ENCODE measurements around the gene ZCCHC4. TPM values are rescaled to one million over a fixed set of nuclear protein-coding genes. Genes with fewer than 3 reads are reported as not detected.

Gene ZCCHC4
- polyA plus RNA-seq, 1 donor (not counting 4 experiments of a cell fraction or from before 2014, with no cell fraction given): 10.8 TPM

DNA sequence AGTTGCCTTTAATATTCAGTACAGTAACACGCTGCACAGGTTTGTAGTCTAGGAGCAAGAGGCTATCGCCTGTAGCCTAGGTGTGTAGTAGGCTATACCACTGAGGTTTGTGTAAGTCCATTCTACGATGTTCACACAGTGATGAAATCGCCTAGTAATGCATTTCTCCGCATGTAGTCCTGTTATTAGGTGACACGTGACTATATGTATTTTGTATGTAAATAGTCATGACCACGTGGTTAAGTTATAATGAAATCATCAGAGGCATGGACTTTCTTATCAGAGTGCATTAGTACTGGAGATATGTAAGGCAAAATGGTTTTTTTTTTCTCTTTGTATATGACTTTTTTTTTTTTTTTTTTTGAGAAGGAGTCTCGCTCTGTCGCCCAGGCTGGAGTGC, 9.9 kb upstream of the ZCCHC4 start:
- Histone ChIP-seq H3K9me1 (ENCODE audit: control insufficient read depth, extremely low read depth, insufficient read depth, low read length) (no peaks in the 10 kb centered on the region), H3K4me1 (ENCODE audit: control insufficient read depth, extremely low read depth, insufficient read depth, low read length) (peaks cover 8% of the 10 kb centered on the region), H3K4me3 (ENCODE audit: control insufficient read depth in 2 of 3, extremely low read depth in 1 of 3, insufficient read depth in 2 of 3, low read depth in 1 of 3, low read length in 3 of 3) (no peak overlapping the region), H3K79me2 (ENCODE audit: control insufficient read depth, insufficient read depth, low read length) (no peaks in the 10 kb centered on the region), H2AFZ (ENCODE audit: control insufficient read depth, low read length) (no peak overlapping the region), H4K20me1 (ENCODE audit: control insufficient read depth, extremely low read depth, insufficient read depth, low read length) (no peaks in the 10 kb centered on the region), H3K27ac (ENCODE audit: control insufficient read depth, insufficient read depth, low read length) (no peak overlapping the region), H3K27me3 (ENCODE audit: control insufficient read depth, extremely low read depth, insufficient read depth, low read length) (no peaks in the 10 kb centered on the region), H3K9ac (ENCODE audit: control insufficient read depth, extremely low read depth, insufficient read depth, low read length) (no peak overlapping the region), H3K4me2 (ENCODE audit: control insufficient read depth, extremely low read depth, insufficient read depth, low read depth, low read length) (no peak overlapping the region), H3K36me3 (ENCODE audit: control insufficient read depth in 2 of 2, extremely low read depth in 1 of 2, insufficient read depth in 2 of 2, low read length in 2 of 2) (no peaks in the 10 kb centered on the region), H3K9me3 (ENCODE audit: control insufficient read depth, low read depth, low read length) (no peaks in the 10 kb centered on the region)
- no peak for DNase-seq (ENCODE audit: low read depth, low spot score)
- TF ChIP-seq, protein P1, sequence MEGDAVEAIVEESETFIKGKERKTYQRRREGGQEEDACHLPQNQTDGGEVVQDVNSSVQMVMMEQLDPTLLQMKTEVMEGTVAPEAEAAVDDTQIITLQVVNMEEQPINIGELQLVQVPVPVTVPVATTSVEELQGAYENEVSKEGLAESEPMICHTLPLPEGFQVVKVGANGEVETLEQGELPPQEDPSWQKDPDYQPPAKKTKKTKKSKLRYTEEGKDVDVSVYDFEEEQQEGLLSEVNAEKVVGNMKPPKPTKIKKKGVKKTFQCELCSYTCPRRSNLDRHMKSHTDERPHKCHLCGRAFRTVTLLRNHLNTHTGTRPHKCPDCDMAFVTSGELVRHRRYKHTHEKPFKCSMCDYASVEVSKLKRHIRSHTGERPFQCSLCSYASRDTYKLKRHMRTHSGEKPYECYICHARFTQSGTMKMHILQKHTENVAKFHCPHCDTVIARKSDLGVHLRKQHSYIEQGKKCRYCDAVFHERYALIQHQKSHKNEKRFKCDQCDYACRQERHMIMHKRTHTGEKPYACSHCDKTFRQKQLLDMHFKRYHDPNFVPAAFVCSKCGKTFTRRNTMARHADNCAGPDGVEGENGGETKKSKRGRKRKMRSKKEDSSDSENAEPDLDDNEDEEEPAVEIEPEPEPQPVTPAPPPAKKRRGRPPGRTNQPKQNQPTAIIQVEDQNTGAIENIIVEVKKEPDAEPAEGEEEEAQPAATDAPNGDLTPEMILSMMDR (optimal IDR thresholded peaks at IDR 0.05 in 1 of 3, IDR thresholded peaks at IDR 0.05 in 1 of 3, conservative IDR thresholded peaks at IDR 0.05 in 1 of 3; ENCODE audit: extremely low read depth in 1 of 3, insufficient read depth in 2 of 3, low read length in 3 of 3): no peak
- TF ChIP-seq EZH2 (IDR thresholded peaks at IDR 0.05; ENCODE audit: low read length): no peak
- dilution Hi-C loops (cut with MboI; ENCODE audit: extremely low pct_ligation_motif_present, low sequenced_read_pairs): no loop called here
- FAIRE-seq: no peak

DNA sequence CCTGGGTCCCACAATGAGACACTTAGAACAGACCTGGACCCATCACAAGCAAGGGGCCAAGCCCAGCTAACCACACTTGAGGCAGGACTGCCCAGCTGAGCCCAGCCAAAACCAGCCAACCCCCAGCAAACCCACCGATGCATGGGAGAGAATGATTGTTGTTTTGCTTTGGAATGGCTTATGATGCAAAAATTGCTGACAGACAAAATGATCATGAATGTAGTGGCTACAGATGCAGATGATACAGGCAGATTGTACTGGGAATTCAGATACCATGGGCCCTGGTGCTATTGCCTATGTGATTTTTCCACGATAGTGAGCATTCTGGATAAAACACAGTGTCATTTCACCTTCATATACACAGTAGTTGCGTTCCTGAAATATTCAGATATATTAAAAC, 9.0 kb upstream of the ZCCHC4 start:
- Histone ChIP-seq H3K36me3 (ENCODE audit: control insufficient read depth in 2 of 2, extremely low read depth in 1 of 2, insufficient read depth in 2 of 2, low read length in 2 of 2) (no peaks in the 10 kb centered on the region), H3K4me2 (ENCODE audit: control insufficient read depth, extremely low read depth, insufficient read depth, low read depth, low read length) (no peak overlapping the region), H3K79me2 (ENCODE audit: control insufficient read depth, insufficient read depth, low read length) (no peaks in the 10 kb centered on the region), H3K27me3 (ENCODE audit: control insufficient read depth, extremely low read depth, insufficient read depth, low read length) (no peaks in the 10 kb centered on the region), H3K4me1 (ENCODE audit: control insufficient read depth, extremely low read depth, insufficient read depth, low read length) (peaks cover 8% of the 10 kb centered on the region), H3K9ac (ENCODE audit: control insufficient read depth, extremely low read depth, insufficient read depth, low read length) (no peak overlapping the region), H3K27ac (ENCODE audit: control insufficient read depth, insufficient read depth, low read length) (no peak overlapping the region), H3K9me1 (ENCODE audit: control insufficient read depth, extremely low read depth, insufficient read depth, low read length) (no peaks in the 10 kb centered on the region), H4K20me1 (ENCODE audit: control insufficient read depth, extremely low read depth, insufficient read depth, low read length) (no peaks in the 10 kb centered on the region), H3K9me3 (ENCODE audit: control insufficient read depth, low read depth, low read length) (no peaks in the 10 kb centered on the region), H2AFZ (ENCODE audit: control insufficient read depth, low read length) (no peak overlapping the region), H3K4me3 (ENCODE audit: control insufficient read depth in 2 of 3, extremely low read depth in 1 of 3, insufficient read depth in 2 of 3, low read depth in 1 of 3, low read length in 3 of 3) (no peak overlapping the region)
- no peak for FAIRE-seq
- TF ChIP-seq EZH2 (IDR thresholded peaks at IDR 0.05; ENCODE audit: low read length): no peak
- TF ChIP-seq, protein P1 (optimal IDR thresholded peaks at IDR 0.05 in 1 of 3, IDR thresholded peaks at IDR 0.05 in 1 of 3, conservative IDR thresholded peaks at IDR 0.05 in 1 of 3; ENCODE audit: extremely low read depth in 1 of 3, insufficient read depth in 2 of 3, low read length in 3 of 3): no peak
- dilution Hi-C loops (cut with MboI; ENCODE audit: extremely low pct_ligation_motif_present, low sequenced_read_pairs): no loop called here
- DNase-seq (ENCODE audit: low read depth, low spot score): no peak

All from keratinocyte (primary cell).